ENCODE data around the gene ACP2. TPM values are rescaled to one million over a fixed set of nuclear protein-coding genes. Genes with fewer than 3 reads are reported as not detected.

Gene ACP2
- total and polyA plus RNA-seq, 9 of the 15 experiments (the other 6 are each of a cell fraction or from before 2014, with no cell fraction given), result 1.9 to 20.0 (median 11.6) TPM

- TF ChIP-seq ZNF449 (CRISPR knock-in tag; IDR thresholded peaks at IDR 0.05) (0 out of 2 replicates have a peak, but pooled peaks have one; percentile 22), ETV1 (tag; conservative IDR thresholded peaks at IDR 0.05; ENCODE audit: low read depth) (peak; percentile 78), SMAD4 (CRISPR knock-in tag; conservative IDR thresholded peaks at IDR 0.05) (peak; percentile 35; the same call in 1 of the 2 replicates), KLF10 (CRISPR knock-in tag; IDR thresholded peaks at IDR 0.05) (no peak), ESRRB (CRISPR knock-in tag; IDR thresholded peaks at IDR 0.05; ENCODE audit: borderline replicate concordance) (0 out of 2 replicates have a peak, but pooled peaks have one; percentile 62), ZNF232 (CRISPR knock-in tag; IDR thresholded peaks at IDR 0.05) (0 out of 2 replicates have a peak, but pooled peaks have one; percentile 46), DIDO1 (tag; IDR thresholded peaks at IDR 0.05; ENCODE audit: low read depth) (peak; percentile 42; the same call in 1 of the 2 replicates), POLR2AphosphoS5 (IDR thresholded peaks at IDR 0.05; ENCODE audit: control insufficient read depth, insufficient read depth, low read depth, low read length) (peak; percentile 55), MBD2 (IDR thresholded peaks at IDR 0.05; ENCODE audit: borderline replicate concordance, low read depth) (peak; percentile 87), YY1 (IDR thresholded peaks at IDR 0.05; ENCODE audit: borderline replicate concordance in 1 of 3, control insufficient read depth in 1 of 3, extremely low read depth in 1 of 3, insufficient read depth in 3 of 3, insufficient read length in 1 of 3, insufficient replicate concordance in 2 of 3, low read depth in 1 of 3, low read length in 2 of 3) (peak in 2 of 3 experiments; percentile 2 to 33), C11orf30 (IDR thresholded peaks at IDR 0.05; ENCODE audit: low read depth) (peak; percentile 44; the same call in 1 of the 2 replicates)
- TF ChIP-seq, protein P1, sequence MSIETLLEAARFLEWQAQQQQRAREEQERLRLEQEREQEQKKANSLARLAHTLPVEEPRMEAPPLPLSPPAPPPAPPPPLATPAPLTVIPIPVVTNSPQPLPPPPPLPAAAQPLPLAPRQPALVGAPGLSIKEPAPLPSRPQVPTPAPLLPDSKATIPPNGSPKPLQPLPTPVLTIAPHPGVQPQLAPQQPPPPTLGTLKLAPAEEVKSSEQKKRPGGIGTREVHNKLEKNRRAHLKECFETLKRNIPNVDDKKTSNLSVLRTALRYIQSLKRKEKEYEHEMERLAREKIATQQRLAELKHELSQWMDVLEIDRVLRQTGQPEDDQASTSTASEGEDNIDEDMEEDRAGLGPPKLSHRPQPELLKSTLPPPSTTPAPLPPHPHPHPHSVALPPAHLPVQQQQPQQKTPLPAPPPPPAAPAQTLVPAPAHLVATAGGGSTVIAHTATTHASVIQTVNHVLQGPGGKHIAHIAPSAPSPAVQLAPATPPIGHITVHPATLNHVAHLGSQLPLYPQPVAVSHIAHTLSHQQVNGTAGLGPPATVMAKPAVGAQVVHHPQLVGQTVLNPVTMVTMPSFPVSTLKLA (conservative IDR thresholded peaks at IDR 0.05), result peak; percentile 80 to 88
- TF ChIP-seq, protein P2, sequence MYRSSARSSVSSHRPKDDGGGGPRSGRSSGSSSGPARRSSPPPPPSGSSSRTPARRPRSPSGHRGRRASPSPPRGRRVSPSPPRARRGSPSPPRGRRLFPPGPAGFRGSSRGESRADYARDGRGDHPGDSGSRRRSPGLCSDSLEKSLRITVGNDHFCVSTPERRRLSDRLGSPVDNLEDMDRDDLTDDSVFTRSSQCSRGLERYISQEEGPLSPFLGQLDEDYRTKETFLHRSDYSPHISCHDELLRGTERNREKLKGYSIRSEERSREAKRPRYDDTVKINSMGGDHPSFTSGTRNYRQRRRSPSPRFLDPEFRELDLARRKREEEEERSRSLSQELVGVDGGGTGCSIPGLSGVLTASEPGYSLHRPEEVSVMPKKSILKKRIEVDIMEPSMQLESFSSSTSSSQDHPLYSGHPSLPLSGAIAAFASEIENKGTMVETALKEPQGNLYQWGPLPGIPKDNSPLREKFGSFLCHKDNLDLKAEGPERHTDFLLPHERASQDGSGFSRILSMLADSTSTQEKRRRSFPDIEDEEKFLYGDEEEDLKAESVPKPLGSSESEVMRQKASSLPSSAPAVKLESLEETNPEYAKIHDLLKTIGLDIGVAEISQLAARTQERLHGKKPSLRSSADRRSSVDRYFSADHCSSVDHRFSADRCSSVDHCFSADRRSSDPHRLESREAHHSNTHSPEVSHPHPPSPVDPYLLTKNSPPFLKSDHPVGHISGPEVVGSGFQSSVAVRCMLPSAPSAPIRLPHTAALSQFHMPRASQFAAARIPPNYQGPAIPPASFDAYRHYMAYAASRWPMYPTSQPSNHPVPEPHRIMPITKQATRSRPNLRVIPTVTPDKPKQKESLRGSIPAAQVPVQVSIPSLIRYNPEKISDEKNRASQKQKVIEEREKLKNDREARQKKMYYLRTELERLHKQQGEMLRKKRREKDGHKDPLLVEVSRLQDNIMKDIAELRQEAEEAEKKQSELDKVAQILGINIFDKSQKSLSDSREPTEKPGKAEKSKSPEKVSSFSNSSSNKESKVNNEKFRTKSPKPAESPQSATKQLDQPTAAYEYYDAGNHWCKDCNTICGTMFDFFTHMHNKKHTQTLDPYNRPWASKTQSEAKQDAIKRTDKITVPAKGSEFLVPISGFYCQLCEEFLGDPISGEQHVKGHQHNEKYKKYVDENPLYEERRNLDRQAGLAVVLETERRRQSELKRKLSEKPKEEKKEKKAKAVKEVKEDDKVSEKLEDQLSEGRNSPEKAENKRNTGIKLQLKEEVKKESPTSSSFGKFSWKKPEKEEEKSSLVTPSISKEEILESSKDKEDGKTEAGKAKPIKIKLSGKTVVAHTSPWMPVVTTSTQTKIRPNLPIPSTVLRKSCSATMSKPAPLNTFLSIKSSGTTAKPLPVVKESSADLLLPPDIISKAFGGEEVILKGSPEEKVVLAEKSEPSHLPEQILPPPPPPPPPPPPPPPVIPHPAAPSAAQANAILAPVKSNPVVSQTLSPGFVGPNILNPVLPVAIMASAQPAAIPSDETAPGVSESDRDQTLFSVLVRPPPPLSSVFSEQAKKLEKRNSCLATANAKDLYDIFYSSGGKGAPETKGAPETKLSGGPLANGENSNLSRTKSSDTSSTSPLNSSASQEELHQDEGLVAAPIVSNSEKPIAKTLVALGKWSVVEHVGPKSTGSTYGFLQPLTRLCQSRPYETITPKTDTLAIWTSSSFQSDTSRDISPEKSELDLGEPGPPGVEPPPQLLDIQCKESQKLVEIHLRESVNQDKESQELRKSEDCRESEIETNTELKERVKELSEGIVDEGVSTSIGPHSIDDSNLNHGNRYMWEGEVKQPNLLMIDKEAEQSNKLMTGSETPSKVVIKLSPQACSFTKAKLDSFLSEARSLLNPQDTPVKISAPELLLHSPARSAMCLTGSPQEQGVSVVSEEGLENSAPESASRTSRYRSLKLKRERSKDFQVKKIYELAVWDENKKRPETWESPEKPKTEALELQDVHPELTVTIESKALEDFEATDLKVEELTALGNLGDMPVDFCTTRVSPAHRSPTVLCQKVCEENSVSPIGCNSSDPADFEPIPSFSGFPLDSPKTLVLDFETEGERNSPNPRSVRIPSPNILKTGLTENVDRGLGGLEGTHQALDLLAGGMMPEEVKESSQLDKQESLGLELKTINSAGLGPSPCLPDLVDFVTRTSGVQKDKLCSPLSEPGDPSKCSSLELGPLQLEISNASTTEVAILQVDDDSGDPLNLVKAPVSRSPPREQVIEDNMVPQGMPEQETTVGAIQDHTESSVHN (IDR thresholded peaks at IDR 0.05; ENCODE audit: borderline replicate concordance in 1 of 2, low read depth in 1 of 2), result peak in 1 of 2 experiments; percentile 79; a peak in 2 of 4 replicates
These were observed 20.6 kb upstream of the ACP2 start (continued) for GRCh38 chr11:47269002-47269828.

Measured in K562 (cell line).